GM23338 (cell line): ENCODE measurements around the gene ARHGAP11B.
"Not testable (repeated sequence)": the region's sequence is repeated elsewhere in the genome, so short reads cannot be mapped to it uniquely, and the experiment has no call there.

Experiments used
- ATAC-seq: fragments of 200-7000 bp; cut with Tn5 transposase; 3 replicates; pipeline ENCODE4 v1.9.1; 2020
- DNase-seq: peaks from one replicate; pipeline ENCODE4 v3.0.0-alpha.2; 2015; ENCODE audit warnings: low spot score
- H2AFZ ChIP-seq: fragments of 200-600 bp; sonication (generic); 2 replicates; pipeline ENCODE4 v1.8.0; 2016; ENCODE audit warnings: antibody characterized with exemption, mild to moderate bottlenecking, moderate library complexity
- H3F3A ChIP-seq: fragments of 200-600 bp; sonication (generic); replicated peaks from 2 replicates; pipeline ENCODE4 v1.8.0; 2017; ENCODE audit warnings: antibody characterized with exemption, mixed run types, low read depth
- H3K27ac ChIP-seq: fragments of 200-600 bp; sonication (generic); 2 replicates; pipeline ENCODE4 v1.6.1; 2016; ENCODE audit warnings: low read depth
- H3K27me3 ChIP-seq: fragments of 200-600 bp; sonication (generic); 2 replicates; pipeline ENCODE4 v1.8.0; 2016; ENCODE audit warnings: mild to moderate bottlenecking, mixed run types, moderate library complexity; ENCODE audit not compliant: insufficient read depth
- H3K36me3 ChIP-seq: fragments of 200-600 bp; sonication (generic); 2 replicates; pipeline ENCODE4 v1.8.0; 2016; ENCODE audit warnings: mild to moderate bottlenecking; ENCODE audit not compliant: insufficient read depth
- H3K4me1 ChIP-seq: fragments of 200-600 bp; sonication (generic); 2 replicates; pipeline ENCODE4 v1.8.0; 2016; ENCODE audit warnings: mild to moderate bottlenecking, moderate library complexity; ENCODE audit not compliant: insufficient read depth
- H3K4me2 ChIP-seq: fragments of 200-600 bp; sonication (generic); 2 replicates; pipeline ENCODE4 v1.7.1; 2017; ENCODE audit warnings: mixed run types
- H3K4me3 ChIP-seq: fragments of 200-600 bp; sonication (generic); 2 replicates; pipeline ENCODE4 v1.6.1; 2016; ENCODE audit warnings: mixed run types
- H3K79me2 ChIP-seq: fragments of 200-600 bp; sonication (generic); replicated peaks from 2 replicates; pipeline ENCODE4 v1.8.0; 2017; ENCODE audit warnings: mild to moderate bottlenecking; ENCODE audit not compliant: insufficient read depth
- H3K9me2 ChIP-seq: fragments of 200-600 bp; sonication (generic); 2 replicates; pipeline ENCODE4 v1.8.0; 2017; ENCODE audit not compliant: insufficient read depth
- H4K20me1 ChIP-seq: fragments of 200-600 bp; sonication (generic); replicated peaks from 2 replicates; pipeline ENCODE4 v1.8.0; 2017; ENCODE audit warnings: mild to moderate bottlenecking; ENCODE audit not compliant: insufficient read depth
- H3K27ac Mint-ChIP-seq: 2 replicates; pipeline ENCODE4 v1.8.0; 2020; ENCODE audit warnings: inconsistent platforms, mild to moderate bottlenecking, moderate library complexity, mixed read lengths
- H3K27me3 Mint-ChIP-seq: 3 replicates; pipeline ENCODE4 v1.8.0; 2022; ENCODE audit warnings: low read depth, mild to moderate bottlenecking, moderate library complexity, mixed read lengths, inconsistent platforms; ENCODE audit not compliant: insufficient read depth, poor library complexity
- H3K36me3 Mint-ChIP-seq: 3 replicates; pipeline ENCODE4 v1.8.0; 2021; ENCODE audit warnings: low read depth, mild to moderate bottlenecking, inconsistent platforms, moderate library complexity, mixed read lengths
- H3K4me1 Mint-ChIP-seq: 3 replicates; pipeline ENCODE4 v1.8.0; 2020; ENCODE audit warnings: mild to moderate bottlenecking, inconsistent platforms, mixed read lengths
- H3K4me3 Mint-ChIP-seq: 3 replicates; pipeline ENCODE4 v1.8.0; 2021; ENCODE audit warnings: moderate library complexity, mild to moderate bottlenecking, inconsistent platforms, mixed read lengths
- H3K9me3 Mint-ChIP-seq: 3 replicates; pipeline ENCODE4 v1.8.0; 2020; ENCODE audit warnings: moderate library complexity, mild to moderate bottlenecking, inconsistent platforms, mixed read lengths
- CTCF ChIP-seq, 2 experiments: fragments of 200-600 bp in 1 of 2; sonication (generic) in 1 of 2; conservative IDR thresholded peaks; 2 replicates each; pipeline versions ENCODE4 v1.5.1 to v1.6.1; 2016 to 2017; ENCODE audit warnings: antibody characterized with exemption in 2 of 2, low read depth in 2 of 2, mild to moderate bottlenecking in 2 of 2, moderate library complexity in 1 of 2
- ETS1 ChIP-seq: IDR thresholded peaks from 2 replicates; pipeline ENCODE4 v1.6.1; 2016; ENCODE audit warnings: antibody characterized with exemption
- EZH2 ChIP-seq: fragments of 200-600 bp; sonication (generic); IDR thresholded peaks from one replicate; pipeline ENCODE4 v1.8.0; 2017; ENCODE audit warnings: antibody characterized with exemption, mild to moderate bottlenecking, low read depth; ENCODE audit not compliant: unreplicated experiment
- JUNB ChIP-seq: IDR thresholded peaks from one replicate; pipeline ENCODE4 v1.6.1; 2016; ENCODE audit warnings: antibody characterized with exemption; ENCODE audit not compliant: unreplicated experiment
- ZNF114 ChIP-seq: fragments of 250-450 bp; sonication (Bioruptor Pico); IDR thresholded peaks from 2 replicates; pipeline ENCODE4 v1.5.0; 2020; ENCODE audit warnings: mild to moderate bottlenecking, moderate library complexity
- ZNF331 ChIP-seq: fragments of 250-450 bp; sonication (Bioruptor Pico); IDR thresholded peaks from 2 replicates; pipeline ENCODE4 v1.5.0; 2020; ENCODE audit warnings: low read depth, mild to moderate bottlenecking, moderate library complexity
- ZNF462 ChIP-seq: fragments of 250-450 bp; sonication (Bioruptor Pico); IDR thresholded peaks from 2 replicates; pipeline ENCODE4 v1.5.0; 2020; ENCODE audit warnings: mild to moderate bottlenecking, moderate library complexity

Gene ARHGAP11B

GRCh38 chr15:30671309-30671708 lies 45.4 kb downstream of the ARHGAP11B start (continued):
- TF ChIP-seq ZNF462 = no peak

- H3K4me1 ChIP-seq = no peaks in the 10 kb centered on the region
- no peak overlapping the region for H3K4me2 ChIP-seq
- Mint-ChIP-seq H3K27ac (no peak overlapping the region), H3K36me3 (peaks cover 9% of the 10 kb centered on the region; the same call in 2 of the 3 replicates), H3K4me1 (no peaks in the 10 kb centered on the region; the same call in 2 of the 3 replicates), H3K27me3 (no peaks in the 10 kb centered on the region), H3K4me3 (no peak overlapping the region), H3K9me3 (no peaks in the 10 kb centered on the region)
- H3K79me2 ChIP-seq = peaks cover 7% of the 10 kb centered on the region; the same call in 1 of the 2 replicates
- no peak for TF ChIP-seq CTCF (conservative IDR thresholded peaks at IDR 0.05; ENCODE audit: low read depth in 2 of 2)
- TF ChIP-seq ZNF114 = no peak
- TF ChIP-seq JUNB = no peak
- TF ChIP-seq EZH2 = no peak
- TF ChIP-seq ZNF331 (CRISPR knock-in tag) = no peak
- TF ChIP-seq ETS1 = no peak
- H3F3A ChIP-seq = no peaks in the 10 kb centered on the region
- no peak overlapping the region for H2AFZ ChIP-seq
- H3K27me3 ChIP-seq = no peaks in the 10 kb centered on the region
- H4K20me1 ChIP-seq = 0 out of 2 replicates have a peak, but pooled peaks cover 5% of the 10 kb centered on the region
- H3K4me3 ChIP-seq = no peak overlapping the region
- DNase-seq = no peak
- H3K9me2 ChIP-seq = no peaks in the 10 kb centered on the region
- no peaks in the 10 kb centered on the region for H3K36me3 ChIP-seq
- no peak for ATAC-seq
- no peak overlapping the region for H3K27ac ChIP-seq
These were observed 49.2 kb downstream of the ARHGAP11B start for GRCh38 chr15:30675126-30675525.

- H3K27me3 Mint-ChIP-seq, H4K20me1 ChIP-seq, H2AFZ ChIP-seq, H3K4me3 ChIP-seq, H3K27ac ChIP-seq, DNase-seq, H3K9me3 Mint-ChIP-seq, H3K9me2 ChIP-seq, H3K79me2 ChIP-seq, H3K36me3 ChIP-seq, H3K27ac Mint-ChIP-seq, H3K36me3 Mint-ChIP-seq, H3K4me1 Mint-ChIP-seq, H3K4me1 ChIP-seq, H3K27me3 ChIP-seq, H3K4me2 ChIP-seq, H3F3A ChIP-seq, H3K4me3 Mint-ChIP-seq, ATAC-seq: not testable (repeated sequence)
These were observed 50.0 kb downstream of the ARHGAP11B start for GRCh38 chr15:30675891-30676290.

GRCh38 chr15:30680997-30681396 lies 55.1 kb downstream of the ARHGAP11B start:
- H3K4me1 ChIP-seq, H3K36me3 Mint-ChIP-seq, H3K27me3 Mint-ChIP-seq, DNase-seq, H3F3A ChIP-seq, H4K20me1 ChIP-seq, H3K9me2 ChIP-seq, H3K4me2 ChIP-seq, H3K4me1 Mint-ChIP-seq, H3K27ac Mint-ChIP-seq, H3K36me3 ChIP-seq, H3K4me3 Mint-ChIP-seq, ATAC-seq, H3K4me3 ChIP-seq, H3K79me2 ChIP-seq, H3K27ac ChIP-seq, H2AFZ ChIP-seq, H3K9me3 Mint-ChIP-seq, H3K27me3 ChIP-seq: not testable (repeated sequence)
